Hematopoietic multipotent progenitor cell treated with erythropoietin and hydrocortisone succinate and interleukin-3 and kit ligand, for 6 days (in vitro differentiated cells): ENCODE data around the gene AASDH.
"Not testable (repeated sequence)": the region's sequence is repeated elsewhere in the genome, so short reads cannot be mapped to it uniquely, and the experiment has no call there.

ENCODE experiments used
- DNase-seq: peaks from one replicate; pipeline ENCODE4 v3.0.0-alpha.2; 2015

AASDH gene

GRCh38 chr4:56388306-56388705, 1.0 kb upstream of the AASDH start:
- peak; percentile 44 for DNase-seq

- no peak for DNase-seq
Observed at GRCh38 chr4:56386091-56386490, 1.2 kb downstream of the AASDH start.

DNA sequence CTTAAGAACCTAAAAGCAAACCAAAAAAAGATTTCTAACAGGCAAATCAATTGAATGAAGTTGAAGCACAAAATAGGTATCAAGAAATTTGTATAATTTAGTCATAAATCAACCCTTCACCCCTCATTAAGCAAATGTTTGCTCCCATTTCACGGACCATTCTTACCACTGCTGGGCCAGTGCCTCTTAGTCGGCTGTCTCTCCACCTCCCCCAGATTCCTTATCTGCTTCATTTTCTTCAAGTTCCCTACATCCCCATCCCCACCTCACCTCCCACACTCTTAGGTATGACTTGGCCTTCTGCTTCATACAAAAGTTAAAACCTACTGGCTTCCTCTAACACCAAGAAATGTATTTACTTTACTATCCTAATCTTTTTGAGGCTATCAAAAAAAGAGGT, 11.8 kb downstream of the AASDH start:
- no peak for DNase-seq

- DNase-seq: no peak
Observed at GRCh38 chr4:56374956-56375355, 12.3 kb downstream of the AASDH start.

GRCh38 chr4:56372774-56373173, 14.5 kb downstream of the AASDH start:
- DNase-seq: no peak

GRCh38 chr4:56371426-56372220, 15.7 kb downstream of the AASDH start:
- DNase-seq: no peak

- no peak for DNase-seq
Observed at GRCh38 chr4:56370377-56370776, 16.9 kb downstream of the AASDH start.

GRCh38 chr4:56362981-56363380, 24.3 kb downstream of the AASDH start:
- DNase-seq: not testable (repeated sequence)

GRCh38 chr4:56360071-56360470, 27.2 kb downstream of the AASDH start:
- DNase-seq: no peak

DNA sequence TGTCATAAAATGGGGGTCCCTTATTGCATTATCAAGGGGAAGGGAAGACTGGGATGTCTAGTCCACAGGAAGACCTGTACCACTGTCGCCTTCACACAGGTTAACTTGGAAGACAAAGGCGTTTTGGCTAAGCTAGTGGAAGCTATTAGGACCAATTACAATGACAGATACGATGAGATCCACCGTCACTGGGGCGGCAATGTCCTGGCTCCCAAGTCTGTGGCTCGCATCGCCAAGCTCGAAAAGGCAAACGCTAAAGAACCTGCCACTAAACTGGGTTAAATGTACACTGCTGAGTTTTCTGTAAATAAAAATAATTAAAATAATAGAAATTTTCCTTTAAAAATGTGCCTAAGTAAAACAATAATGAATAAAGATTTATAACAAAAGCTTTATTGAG, 30.6 kb downstream of the AASDH start:
- DNase-seq: no peak

DNA sequence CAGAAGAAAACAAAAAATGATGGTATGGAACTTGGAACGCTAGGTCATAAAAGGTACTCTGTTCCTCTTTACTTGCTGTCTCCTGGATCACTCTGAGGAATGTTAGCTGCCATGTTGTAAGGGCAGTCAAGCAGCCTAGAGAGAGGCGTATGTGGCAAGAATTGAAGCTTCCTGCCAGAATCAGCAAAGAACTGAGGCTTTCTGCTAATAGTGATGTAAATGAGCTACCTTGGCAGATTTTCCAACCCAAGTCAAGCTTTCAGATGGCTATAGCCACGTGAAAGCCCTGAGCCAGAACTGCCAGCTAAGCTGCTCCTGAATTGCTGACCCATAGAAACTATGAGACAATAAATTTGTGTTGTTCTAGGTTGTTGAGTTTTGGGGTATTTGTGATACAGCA, 38.7 kb downstream of the AASDH start:
- DNase-seq: no peak

GRCh38 chr4:56345458-56345857, 41.8 kb downstream of the AASDH start:
- DNase-seq: no peak

- DNase-seq: no peak
Observed at GRCh38 chr4:56342746-56343145, 44.5 kb downstream of the AASDH start.

DNA sequence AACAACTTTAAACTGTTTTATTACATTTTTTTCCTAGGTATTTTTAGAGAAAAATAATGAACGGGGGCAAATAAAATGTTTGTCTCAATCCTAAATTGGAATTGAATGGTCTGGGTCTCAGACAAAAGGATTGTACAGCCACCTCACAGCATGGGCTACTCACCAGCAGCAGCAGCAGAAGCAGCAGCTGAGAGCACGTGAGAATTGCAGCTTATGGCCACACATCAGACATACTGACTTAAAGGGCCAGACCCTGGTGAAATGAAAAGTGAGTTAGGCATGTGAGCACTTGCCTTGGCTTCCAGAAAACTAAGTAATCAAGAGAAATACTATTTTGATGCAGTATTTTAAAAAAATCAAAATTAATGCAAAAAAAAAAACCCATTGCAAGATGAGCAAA, 56.6 kb downstream of the AASDH start:
- no peak for DNase-seq

GRCh38 chr4:56326363-56326762, 60.9 kb downstream of the AASDH start:
- no peak for DNase-seq

DNA sequence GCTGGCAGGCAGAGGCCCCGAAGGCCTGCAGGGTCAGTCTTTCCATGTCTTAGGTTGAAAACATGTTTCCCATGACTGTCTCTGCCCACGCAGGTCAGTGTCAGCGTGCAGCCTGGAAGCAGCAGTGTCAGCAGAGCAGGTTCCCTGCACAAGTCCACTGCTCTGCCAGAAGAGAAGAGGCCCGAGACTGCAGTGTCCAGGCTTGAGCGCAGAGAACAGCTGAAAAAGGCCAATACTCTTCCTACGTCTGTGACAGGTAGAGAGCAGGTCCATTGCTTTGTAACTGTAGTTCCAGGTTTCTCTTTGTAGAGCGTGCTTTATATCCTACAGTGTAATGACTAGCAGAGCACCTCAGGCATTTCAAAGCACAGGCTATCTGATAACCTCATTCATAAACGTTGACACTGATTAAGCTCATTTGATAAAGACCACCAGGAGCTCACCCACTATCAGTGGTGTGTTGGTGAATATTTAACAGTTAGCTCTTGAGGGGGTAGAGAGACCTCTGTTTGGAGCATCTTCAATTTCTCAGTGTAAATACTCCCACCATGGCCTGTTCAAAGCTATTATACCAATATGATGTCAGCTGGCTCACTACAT, 63.2 kb downstream of the AASDH start:
- DNase-seq: no peak

DNA sequence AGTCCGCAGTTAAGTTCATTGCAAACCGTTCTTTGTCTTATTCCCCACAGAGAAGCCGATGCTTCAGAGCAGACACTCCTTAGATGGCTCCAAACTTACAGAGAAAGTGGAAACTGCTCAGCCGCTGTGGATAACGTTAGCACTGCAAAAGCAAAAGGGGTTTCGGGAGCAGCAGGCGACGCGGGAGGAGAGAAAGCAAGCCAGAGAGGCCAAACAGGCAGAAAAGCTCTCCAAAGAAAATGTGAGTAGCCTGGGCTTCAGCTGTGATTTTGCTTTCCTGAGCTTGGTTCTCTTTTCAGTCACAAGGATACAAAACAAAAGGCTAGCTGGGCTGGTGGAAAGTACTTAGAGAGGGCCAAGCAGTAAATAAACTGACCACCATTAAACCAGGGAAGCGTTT, 64.0 kb downstream of the AASDH start:
- DNase-seq: no peak

- DNase-seq: no peak
Observed at GRCh38 chr4:56321251-56321650, 66.0 kb downstream of the AASDH start.

DNA sequence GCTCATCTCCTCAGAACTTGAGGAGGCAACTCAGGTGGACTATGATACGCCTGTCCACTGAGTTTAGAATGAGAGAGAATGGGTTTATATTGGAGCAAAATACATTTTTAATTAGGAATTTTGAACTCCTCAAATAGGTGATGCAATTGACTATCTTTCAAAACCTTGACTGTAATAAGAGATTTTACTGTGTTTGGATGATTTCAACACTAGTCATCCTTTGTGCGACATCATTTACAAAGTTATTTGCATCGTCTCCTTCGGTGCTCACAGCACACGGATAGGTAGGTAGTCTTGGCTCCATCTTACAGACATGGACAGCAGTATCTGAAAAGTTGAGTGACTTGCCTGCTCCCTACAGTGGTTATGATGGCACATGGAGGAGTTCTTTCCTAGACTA, 67.0 kb downstream of the AASDH start:
- DNase-seq: no peak

- no peak for DNase-seq
Observed at GRCh38 chr4:56318555-56318954, 68.7 kb downstream of the AASDH start.

GRCh38 chr4:56317749-56318148, 69.5 kb downstream of the AASDH start:
- no peak for DNase-seq

- no peak for DNase-seq
Observed at GRCh38 chr4:56316011-56316650, 71.2 kb downstream of the AASDH start.

GRCh38 chr4:56315543-56315942, 71.7 kb downstream of the AASDH start:
- no peak for DNase-seq

- DNase-seq: no peak
Observed at GRCh38 chr4:56315041-56315440, 72.2 kb downstream of the AASDH start.
